HG03103 (cell line): Measurements from ENCODE around the gene SLC39A3.

Source experiments
- ATAC-seq: cut with Tn5 transposase; IDR thresholded peaks from one replicate; pipeline ENCODE4 v1.9.1; 2021; ENCODE audit warnings: low read depth; ENCODE audit not compliant: unreplicated experiment

SLC39A3 gene

DNA sequence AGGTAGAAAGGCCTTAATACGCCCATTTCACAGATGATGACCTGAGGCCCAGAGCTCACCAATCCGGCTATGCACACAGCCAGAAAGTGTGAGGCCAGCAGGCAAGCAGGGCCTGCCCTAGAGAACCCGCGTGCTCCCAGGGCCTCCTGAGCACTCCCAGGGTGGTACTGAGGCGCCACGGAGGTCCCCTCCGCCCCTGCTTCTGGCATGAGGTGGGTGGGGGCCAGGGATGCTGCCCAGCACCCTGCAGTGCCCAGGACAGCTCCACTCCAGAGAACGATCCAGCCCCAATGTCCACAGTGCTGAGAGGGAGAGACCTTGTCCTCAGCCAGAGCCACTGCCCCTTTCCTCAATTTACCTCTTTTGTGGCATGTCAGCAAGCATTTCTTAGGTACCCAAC lies 29.4 kb upstream of the SLC39A3 start:
- ATAC-seq = no peak

DNA sequence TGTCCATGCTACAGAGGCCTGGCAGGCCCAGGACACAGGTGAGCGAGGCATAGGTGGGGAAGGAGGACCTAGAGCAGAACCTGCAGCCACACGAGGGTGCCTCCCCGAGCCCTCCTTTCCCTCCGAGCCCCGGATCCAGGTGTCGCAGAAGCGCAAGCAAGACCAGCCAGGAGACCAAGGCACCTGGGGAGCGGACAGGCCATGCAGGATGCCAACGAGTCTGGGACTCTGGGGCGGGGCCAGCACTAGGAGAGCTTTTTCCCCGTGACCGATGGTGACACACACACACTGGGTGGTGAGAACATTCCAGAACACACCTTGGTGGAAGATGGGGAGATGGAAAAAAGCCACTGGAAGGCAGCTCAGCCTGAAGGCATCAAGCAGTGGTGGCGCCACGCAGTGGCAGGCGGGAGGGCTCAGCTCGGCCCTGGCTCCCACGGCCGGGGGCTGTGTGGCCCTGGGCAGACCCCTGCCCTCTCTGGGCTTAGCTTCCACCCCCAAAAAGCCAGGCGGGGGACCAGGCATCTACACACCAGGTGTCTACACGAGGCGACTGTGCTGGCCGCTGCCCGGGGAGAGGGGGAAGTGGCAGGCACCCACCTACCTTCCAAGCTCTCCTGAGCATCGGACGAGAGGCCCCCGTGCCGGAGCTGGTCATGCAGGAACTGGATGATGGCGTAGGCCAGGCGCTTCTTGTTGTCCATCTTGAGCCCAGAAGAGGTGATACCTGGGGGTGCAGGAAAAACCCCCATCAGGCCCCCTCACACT lies 28.7 kb upstream of the SLC39A3 start:
- ATAC-seq = no peak

DNA sequence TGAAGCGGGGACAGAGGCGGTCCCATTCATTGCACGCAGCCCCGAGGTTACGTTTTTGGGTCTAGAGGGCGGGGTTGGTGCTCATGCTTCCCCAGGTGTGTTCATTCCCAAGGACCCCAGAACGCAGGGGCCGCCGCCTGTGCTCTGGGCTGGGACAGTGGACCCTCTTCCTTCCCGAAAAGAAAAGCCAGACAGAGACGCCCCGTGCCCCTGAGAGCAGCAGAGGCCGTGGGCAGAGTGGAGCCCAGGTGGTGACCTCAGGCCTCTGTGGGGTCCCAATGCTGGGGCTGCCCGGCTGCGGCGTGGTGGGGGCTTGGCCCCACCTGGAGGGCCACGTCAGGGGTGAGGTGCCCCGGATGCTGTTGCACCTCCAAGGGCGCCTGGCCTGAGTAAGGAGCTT lies 27.9 kb upstream of the SLC39A3 start:
- ATAC-seq = no peak

DNA sequence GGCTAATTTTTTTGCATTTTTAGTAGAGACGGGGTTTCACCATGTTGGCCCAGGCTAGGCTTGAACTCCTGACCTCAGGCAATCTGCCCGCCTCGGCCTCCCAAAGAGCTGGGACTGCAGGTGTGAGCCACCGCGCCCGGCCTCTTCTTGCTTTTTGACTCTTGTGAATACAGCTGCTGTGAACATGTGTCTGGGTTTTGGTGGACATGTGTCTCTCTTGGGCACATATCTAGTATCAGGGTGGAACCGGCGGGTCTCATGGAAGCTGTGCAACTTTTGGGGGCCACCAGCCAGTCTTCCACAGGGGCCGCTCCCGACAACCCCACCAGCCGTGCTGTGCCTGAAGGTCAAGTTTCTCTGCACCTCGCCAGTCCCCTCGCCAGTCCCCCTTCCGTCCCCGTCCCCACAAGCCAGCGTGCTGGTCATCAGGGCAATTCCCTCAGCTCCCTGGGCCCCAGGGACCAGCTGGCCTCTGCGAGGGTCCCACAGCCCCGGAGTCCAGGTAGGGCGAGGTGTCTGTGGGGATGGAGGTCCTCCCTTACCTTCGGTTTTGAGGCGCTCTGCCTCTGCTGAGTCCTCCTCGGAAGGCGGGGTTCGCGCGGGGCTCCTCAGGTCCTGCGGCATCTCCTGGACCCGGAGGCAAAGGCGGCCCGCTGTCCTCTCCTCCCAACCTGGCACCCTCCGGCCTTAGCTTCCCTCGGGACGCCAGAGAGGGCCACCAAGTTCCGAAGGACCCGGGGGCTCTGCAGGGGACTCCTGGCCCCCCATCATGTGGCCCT lies 27.0 kb upstream of the SLC39A3 start:
- no peak for ATAC-seq

DNA sequence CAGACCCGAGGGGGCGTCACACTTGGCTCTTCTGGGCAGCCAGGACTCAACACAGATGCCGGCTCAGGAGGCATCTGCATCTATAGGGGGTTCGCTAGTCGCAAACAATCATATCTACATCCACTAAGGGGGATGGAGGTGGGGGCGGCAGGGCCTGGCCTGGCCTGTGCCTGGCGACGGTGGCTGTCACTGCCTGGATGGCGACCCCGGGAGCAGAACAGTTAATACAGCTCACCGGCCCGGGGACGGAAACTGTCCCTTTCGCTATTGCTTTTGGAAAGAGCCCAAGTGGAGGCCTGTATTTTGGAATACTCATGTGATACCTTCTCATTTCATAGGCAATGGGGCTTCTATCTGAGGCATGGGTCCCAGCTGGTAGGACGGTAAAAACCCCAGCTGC lies 25.6 kb upstream of the SLC39A3 start:
- no peak for ATAC-seq

DNA sequence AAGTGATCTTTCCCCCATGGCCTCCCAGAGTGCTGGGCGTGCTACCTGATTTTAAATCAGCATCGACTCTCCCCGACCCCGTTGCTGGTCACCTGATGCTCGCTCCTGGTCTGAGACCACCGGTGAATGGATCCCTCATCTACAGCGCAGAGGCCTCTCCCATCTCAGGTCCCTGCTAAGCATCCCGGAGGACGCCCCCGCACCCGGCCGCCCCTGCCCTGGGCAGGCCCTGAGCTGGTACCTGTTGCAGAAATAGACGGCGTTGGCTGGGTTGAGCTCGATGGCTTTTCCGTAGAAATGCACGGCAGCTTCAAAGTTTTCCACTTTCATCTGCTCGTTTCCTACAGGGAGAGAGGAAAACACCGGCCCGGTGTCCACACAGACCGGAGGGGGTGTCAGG lies 25.1 kb upstream of the SLC39A3 start:
- no peak for ATAC-seq

DNA sequence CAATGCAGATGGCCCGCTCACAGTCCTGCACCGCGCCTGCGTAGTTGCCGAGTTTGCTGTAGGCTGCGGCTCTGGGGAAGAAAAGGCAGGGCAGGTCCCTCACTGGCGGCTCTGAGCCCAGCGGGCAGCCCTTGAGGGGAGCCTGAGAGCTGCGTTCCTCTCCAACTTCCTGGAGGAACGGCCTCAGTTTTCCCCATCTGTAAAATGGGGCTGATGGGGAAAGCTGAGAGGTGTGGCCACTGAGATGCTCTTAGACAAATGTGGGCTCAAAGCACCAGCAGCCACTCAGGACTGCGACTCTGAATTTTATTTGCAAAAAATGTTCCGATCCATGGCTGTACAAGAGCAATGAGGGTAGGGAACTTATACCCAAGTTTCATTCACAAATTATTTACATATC lies 23.9 kb upstream of the SLC39A3 start:
- no peak for ATAC-seq

DNA sequence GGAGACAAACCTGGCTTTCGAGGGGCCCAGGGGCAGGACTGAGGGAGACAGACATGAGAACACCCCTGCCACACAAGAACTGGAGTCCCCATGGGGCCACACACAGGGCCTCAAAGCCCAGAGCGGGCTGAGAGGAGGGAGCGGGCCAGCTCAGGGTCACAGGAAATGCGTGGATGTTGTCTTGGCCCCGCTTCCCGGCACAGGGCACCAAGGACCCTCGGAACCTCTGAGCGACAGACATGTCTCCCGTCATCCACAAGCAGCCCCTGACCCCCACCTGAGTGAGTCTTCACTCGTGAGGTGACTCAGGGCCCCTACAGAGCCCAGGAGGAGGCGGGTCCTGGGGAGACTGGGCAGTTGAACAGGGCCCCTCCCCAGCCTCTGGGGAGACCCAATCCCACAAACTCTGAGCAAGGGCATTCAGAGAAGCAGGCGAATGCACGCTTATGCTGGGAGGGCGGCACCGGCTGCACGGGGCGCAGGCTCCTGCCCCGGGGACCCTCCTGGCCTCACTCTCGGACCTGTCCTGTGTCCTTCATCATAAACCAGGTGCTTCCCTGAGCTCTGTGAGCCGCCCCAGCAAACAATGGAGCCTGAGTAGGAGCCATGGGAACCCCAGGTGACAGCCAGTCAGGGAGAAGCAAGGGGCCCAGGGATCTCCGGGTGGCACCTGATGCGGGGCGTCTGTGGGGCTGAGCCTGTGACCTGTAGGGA lies 23.1 kb upstream of the SLC39A3 start:
- ATAC-seq = no peak

DNA sequence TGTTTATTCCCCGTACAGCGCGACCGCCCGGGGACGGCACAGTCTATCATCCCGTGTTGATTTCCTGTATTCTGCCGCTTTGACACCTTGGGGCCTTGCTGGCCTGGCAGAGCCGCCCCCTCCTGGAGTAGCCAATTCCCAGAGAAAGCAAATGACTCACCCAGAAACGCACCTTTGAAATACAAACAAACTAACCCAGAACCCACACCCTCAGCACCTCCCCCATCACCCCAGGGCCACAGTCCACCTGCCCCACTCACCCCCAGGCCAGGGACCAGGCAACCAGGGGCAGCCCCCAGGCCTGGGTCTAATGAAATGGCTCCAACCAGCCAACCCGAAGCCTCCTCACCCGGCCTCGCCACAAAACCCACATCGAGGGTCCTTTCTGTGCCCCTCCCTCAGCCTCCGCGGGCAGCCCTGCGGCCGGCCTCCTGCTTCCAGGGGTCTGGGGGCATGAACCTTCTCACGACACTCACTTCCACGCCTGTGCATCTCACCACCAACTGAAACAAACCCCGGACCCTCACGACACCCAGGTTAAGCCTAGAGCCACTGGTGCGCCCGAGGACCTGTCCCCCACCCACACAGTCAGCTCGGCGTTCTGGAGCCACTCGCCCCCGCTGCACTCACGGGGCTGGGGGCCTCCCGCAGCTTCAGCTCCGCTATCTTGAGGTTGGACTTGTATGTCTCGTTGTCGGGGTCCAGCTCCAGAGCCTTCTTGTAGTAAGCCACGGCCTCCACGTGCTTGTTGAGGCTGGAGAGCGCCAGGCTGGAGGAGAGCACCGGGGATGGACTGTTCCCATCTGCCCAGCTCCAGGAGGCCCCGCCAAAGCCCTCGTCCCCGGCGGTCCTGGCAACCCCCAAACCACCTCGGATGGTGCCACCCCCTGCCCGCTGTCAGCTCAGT lies 22.3 kb upstream of the SLC39A3 start:
- no peak for ATAC-seq

DNA sequence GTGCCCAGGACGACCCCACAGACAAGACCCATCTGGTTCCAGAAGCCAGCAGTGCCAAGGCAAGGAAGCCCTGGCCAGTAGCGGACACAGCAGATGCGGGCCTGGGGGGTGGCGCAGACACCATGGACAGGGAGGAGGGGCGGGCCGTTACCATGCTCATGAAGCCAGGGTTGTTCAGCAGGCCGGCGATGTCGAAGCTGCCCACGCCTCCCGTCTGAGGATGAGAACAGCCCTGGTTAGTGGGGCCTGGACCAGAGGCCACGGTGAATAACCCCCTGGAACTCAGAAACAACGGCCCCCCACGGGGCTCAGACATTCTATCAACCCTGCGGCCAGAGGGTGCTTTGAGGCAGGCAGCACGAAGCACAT lies 21.5 kb upstream of the SLC39A3 start:
- ATAC-seq = no peak

DNA sequence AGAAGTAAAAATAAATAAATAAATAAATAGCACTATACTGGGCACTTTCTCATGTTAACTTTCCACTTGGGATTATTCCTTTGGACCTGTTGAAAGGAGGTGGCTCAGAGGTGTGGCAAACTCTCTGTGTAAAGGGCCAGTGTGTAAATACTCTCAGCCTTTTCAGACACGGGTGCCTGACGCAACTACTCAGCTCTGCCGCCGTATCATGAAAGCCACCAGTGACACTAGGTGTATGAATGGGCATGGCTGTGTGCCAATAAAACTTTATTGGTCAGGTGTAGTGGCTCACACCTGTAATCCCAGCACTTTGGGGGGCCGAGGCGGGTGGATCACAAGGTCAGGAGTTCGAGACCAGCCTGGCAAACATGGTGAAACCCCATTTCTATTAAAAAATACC lies 20.1 kb upstream of the SLC39A3 start:
- ATAC-seq = no peak

DNA sequence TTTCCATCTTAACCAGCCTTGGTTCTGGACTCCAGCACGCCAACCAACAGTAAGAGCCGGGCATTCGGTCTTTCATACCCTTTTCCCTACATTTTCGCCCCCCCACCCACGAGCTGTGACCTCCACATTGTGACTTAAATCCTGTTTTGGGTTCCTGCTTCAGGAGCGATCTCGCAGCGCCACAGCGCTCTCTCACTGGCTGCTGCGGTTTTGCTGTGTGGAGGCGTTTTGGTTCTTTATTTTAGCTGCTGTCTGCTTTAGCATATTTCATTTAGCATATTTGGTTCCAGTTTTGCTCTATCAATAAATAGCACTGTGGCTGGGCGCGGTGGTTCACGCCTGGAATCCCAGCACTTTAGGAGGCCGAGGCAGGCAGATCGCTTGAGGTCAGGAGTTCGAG lies 19.5 kb upstream of the SLC39A3 start:
- ATAC-seq = no peak

DNA sequence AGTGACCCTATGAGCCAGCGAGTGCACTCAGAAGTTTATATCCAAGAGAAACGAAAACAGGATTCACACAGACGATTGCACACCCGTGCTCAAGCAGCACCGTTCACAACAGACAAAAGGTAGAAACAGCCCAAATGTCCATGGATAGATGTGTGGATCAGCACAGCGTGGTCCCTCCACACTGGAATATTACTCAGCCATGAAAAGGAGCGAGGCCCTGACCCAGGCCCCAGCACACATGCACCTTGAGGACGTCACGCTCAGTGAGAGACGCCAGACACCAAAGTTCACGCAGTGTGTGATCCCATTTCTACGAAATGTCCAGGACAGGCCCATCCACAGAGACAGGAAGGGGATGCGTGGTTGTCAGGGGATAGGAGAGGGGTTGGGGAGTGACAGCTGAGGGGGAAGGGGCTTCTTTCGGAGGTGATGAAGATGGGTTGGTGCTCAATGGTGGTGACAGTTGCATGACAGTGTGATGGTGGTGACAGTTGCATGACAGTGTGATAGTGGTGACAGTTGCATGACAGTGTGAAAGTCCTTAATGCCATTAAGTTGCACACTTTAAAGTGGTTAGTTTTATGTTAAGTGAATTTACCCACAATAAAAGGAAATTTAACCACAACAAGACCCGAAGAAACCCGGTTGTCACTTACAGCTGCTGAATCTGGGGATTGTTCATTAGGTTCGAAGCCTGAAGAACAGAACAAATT lies 18.9 kb upstream of the SLC39A3 start:
- no peak for ATAC-seq

DNA sequence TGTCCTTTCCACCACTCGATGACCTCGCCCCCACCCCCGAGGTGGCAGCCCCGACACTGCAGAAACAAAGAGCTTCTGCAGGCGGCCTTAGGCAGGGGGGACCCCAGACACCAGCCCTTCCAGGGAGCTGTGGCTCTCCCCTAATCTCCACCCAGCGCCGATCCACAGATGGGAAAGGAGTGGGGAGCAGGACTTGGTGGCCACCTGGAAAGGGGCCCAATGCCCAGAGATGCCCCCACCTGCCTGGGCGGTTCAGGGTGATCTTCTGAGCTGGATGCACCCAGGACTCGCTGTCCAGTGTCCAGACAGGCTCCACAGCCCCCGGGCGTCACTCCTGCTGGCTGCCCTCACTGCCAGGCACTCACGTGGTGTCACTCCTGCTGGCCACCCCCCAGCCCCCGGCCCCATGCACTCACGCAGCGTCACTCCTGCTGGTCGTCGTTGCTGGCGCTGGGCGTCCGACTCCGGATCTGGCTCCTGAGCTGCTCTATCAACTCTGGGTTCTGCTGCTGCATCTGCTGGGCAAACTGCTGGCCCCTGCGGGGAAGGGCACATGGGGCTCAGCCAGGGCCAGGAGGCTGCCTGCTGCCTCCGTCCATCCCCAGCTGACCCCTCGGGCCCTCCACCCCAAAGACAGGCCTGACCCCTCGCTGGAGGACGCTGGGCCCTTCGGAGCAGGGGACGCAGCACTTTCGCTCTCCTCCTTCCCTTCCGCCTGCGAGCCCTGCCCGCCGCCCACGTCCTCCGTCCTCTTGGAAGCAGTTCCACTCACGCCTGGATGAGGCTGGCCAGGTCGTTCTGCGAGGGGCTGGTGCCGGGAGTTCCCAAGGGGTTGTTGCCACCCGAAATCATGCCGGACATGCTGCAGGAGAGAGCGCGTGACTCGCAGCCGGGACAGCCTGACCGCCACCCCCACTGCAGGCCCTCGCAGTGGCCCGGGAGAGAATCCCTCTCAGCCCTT lies 17.4 kb upstream of the SLC39A3 start:
- ATAC-seq = no peak

DNA sequence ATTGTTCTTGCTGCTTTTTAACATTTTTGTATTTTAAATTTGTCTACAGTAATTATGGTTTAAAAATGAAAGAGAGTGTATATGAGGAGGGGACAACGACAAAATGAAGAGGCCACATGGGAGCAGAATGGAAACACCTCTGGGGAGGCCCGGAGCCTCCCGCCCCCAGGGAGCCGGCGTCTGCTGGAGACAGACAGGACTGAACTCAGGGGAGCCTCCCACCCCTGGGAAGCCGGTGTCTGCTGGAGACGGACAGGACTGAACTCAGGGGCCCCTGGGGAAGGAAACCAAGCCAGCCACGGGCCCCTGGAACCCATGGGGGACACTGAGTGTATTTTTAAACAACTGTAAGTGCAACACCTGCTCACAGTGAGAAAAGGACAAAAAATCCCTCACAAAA lies 16.7 kb upstream of the SLC39A3 start:
- ATAC-seq = no peak

DNA sequence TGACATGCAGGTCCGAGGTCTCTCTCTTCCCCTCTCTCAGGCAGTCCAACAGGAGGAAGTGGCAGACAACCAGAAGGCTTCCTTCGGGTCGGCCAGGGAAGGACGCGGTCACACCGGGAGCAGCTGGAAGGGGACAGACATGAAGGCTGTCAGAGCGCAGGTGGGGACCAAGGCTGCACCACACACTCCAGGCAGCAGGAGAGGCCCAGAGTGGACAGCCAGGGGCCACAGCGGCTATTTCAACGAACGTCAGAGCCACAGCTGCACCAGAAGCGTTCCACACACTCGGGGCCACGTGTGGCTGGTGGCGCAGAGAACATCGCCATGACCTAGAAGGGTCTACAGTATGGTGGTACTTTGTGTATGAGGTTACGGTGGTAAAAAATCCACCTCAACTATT lies 16.0 kb upstream of the SLC39A3 start:
- ATAC-seq = no peak

DNA sequence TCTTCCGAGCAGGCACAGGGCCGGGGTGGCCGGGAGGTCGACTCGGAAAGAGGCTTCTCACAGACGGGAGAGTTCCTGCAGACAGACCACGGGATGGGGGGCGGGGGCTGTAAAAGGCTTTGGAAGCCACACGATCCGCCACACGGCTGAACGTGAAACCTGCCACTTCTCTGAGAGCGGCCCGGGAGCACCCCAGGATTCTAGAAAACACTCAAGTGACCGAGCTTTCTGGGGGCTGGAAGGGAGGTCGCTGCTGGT lies 15.6 kb upstream of the SLC39A3 start:
- ATAC-seq = no peak

DNA sequence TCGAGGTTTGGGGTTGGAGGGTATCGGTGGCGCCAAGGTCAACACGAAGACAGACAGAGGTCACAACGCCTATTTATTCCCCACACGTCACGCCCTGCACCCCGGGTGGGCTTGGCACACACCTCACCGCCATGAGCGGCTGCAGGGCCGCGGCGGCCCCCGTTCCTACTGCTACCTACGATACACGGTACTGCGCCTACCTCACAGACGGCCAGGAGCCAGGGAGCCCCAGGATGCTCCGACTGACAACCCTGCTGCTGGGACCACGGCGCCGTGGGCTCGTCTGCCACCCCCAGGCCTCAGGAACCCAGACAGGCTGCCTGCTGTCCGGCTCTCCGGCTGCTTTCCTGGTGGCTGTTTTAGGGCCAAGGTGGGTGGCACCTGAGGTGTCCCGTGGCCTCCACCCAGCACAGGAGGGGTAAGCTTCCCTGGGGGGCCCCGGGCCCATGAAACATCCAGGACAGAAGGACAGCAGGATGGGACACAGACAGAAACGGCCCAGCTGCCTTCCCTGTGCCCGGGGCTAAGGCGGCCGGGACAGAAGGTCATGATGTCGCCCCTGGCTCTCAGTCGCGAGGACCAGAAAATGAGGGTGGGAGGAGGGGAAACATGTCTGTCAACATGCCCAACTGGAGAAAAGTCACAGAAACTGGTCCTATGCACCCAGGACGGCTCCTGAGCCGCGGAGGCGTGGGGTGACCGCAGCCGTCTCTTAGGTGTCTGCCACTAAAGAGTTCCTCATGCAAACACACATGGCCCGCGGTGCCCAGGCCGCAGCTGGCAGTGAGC lies 15.0 kb upstream of the SLC39A3 start:
- no peak for ATAC-seq
